ENCODE data around the gene SORCS1.

GRCh38 chr10:106992055-106992454 lies 172.5 kb downstream of the SORCS1 start:
- TF ChIP-seq, protein P1, sequence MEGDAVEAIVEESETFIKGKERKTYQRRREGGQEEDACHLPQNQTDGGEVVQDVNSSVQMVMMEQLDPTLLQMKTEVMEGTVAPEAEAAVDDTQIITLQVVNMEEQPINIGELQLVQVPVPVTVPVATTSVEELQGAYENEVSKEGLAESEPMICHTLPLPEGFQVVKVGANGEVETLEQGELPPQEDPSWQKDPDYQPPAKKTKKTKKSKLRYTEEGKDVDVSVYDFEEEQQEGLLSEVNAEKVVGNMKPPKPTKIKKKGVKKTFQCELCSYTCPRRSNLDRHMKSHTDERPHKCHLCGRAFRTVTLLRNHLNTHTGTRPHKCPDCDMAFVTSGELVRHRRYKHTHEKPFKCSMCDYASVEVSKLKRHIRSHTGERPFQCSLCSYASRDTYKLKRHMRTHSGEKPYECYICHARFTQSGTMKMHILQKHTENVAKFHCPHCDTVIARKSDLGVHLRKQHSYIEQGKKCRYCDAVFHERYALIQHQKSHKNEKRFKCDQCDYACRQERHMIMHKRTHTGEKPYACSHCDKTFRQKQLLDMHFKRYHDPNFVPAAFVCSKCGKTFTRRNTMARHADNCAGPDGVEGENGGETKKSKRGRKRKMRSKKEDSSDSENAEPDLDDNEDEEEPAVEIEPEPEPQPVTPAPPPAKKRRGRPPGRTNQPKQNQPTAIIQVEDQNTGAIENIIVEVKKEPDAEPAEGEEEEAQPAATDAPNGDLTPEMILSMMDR (optimal IDR thresholded peaks at IDR 0.05 in 1 of 3, IDR thresholded peaks at IDR 0.05 in 1 of 3, conservative IDR thresholded peaks at IDR 0.05 in 1 of 3; ENCODE audit: extremely low read depth in 1 of 3, insufficient read depth in 2 of 3, low read length in 3 of 3), result no peak
- TF ChIP-seq EZH2 (IDR thresholded peaks at IDR 0.05; ENCODE audit: low read length), result no peak

All from keratinocyte (primary cell).